HG03039 (cell line): Measurements from ENCODE around the gene ATF3.

Experiments used
- ATAC-seq: cut with Tn5 transposase; IDR thresholded peaks from one replicate; pipeline ENCODE4 v1.9.1; 2021; ENCODE audit warnings: mild to moderate bottlenecking, moderate library complexity; ENCODE audit not compliant: unreplicated experiment

Gene ATF3

GRCh38 chr1:212608392-212608958 is at the start of gene ATF3:
ATF3 (plus strand) TSS chr1:212608761; CDS start chr1:212615022, 6,261 bp downstream.
- peak; percentile 65 for ATAC-seq

DNA sequence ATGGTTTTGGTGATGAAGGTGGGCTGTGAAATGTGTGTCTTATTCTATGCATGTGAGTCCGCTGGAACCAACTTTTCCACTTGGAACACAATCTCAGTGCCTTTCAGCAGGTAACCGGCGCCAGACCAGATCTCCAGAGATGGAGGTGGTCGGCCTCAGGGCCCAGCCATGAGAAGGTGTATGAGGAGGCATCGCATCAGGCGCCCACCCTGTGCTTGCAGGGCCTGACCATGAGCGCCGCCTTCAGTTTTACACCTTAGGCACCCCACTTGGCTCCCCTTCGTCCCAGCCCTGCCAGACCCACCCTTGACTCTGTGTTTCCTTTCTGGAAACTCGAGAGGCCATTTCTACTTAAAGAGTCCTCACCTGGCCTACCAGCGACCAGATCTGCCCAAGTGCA is 48.6 kb upstream of the ATF3 start:
- no peak for ATAC-seq

- ATAC-seq, result no peak
Observed at GRCh38 chr1:212560933-212561460, 47.6 kb upstream of the ATF3 start.

GRCh38 chr1:212561501-212561931 is 47.0 kb upstream of the ATF3 start:
- ATAC-seq, result no peak

- ATAC-seq, result no peak
Observed at GRCh38 chr1:212562771-212563170, 45.8 kb upstream of the ATF3 start.

- ATAC-seq, result no peak
Observed at GRCh38 chr1:212565079-212565478, 43.5 kb upstream of the ATF3 start.

GRCh38 chr1:212565571-212566305 is 42.8 kb upstream of the ATF3 start:
- no peak for ATAC-seq

DNA sequence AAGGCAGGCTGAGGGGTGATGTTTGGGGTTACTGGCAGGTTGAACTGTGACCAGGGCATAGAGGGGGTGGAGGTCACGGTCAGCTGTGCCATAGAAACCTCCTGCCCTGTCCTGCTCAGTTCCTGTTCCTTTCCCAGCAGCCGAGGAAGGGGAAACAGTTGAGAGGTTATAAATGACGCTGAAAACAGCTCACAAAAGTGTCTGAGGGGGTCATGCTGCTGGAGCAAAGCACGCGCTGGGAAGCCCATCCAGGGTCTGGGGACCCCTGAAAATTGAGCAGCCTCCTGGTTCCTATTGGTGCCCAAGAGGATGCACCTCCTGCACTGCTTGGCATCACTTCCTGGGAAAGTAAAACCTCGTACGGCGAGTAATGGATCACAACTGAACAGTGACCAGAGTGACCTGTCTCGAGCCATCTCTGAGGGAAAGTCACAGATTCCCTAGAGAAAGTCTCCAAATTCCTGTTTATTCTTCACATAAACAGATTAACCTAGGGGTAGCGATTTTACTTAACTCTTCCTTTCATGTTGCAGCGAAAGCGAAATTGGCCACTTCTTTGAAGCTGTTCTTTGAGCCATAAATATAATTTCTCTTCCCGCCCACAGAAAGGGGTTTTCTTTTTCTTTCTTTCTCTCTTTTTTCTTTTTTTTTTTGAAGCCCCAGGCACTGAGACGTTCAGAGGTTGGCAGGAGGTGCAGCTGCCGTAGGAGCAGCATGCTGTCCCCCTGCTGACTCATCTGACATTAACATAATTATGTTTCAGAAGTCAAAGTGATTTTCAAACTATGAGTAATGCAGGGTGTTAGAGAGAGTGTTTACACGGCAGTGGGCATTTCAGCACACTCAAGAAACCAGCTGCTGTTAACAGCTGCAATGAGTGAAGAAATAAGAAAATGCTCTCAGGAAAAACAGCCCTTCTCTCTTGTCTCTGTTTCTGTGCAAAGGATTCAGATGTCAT is 41.8 kb upstream of the ATF3 start:
- peak; percentile 95 for ATAC-seq

DNA sequence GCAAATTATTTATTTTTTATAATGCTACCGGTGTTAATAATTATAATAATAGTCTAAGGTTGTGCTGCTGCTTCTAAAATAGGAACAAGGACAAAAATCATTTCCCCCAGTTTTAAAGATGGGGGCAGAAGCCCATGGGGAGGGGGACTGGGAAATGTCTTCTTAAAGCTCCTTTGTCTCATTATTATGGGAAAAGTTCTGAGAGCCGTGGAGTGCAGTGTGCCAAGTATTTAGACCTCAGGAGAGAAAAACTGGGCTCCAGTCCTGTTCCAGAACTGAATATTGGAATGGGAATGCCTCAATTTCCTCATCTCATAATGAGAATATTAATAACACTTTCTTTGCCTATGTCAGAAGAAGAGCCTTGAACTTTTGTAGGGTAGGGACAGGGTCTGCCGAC is 40.9 kb upstream of the ATF3 start:
- ATAC-seq, result no peak

GRCh38 chr1:212568978-212569537 is 39.5 kb upstream of the ATF3 start:
- no peak for ATAC-seq

DNA sequence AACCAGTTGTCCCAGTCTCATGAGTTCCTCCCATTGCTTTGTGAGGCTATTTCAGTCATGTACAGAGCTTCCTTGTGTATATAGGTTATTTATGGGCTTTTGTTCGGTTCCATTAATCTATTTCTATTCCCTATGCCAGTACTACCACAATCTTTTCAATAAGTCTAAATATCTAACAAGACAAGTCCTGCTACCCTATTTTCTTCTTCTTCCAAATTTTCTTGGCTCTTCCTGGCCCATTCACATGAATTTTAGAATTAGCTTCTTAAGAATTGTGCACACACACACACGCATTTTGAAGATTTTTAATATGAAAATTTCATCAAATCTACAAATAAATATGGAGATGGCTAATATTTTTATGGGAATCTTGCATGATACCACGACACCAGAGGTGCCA is 33.8 kb upstream of the ATF3 start:
- ATAC-seq, result no peak

DNA sequence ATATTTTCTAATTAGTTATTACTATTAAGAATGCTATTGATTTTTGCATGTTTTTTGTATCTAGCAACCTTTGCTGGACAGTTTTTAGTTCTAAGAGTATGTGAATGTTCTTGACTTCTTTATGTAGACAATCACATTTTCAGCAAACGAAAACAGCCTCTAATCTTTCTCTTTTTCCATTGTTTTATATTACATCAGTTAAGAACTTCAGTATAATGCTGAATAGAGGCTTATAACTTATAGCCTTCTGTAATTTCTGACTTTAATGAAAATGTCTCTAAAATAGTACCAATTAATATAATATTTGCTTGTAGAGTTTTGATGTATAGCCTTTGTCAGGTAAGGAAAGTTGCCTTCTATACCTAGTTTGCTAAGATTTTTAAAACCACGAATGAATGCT is 33.2 kb upstream of the ATF3 start:
- ATAC-seq, result no peak

DNA sequence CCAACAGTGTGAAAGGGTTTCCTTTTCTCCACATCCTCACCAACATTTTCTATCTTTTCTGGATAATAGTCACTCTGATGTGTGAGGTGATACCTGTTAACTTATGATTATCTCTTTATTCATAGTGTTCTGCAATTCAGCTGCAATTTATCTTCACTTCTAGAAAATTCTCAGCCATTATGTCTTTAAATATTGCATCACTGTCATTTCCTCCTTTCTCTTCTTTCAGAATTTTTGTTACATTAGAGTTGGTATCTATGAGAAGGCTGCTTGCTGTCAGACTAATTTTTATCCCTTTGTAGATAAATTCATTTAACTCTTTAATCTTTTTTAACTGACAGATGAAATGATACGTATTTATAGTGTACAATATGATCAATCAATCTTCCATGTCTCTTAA is 30.5 kb upstream of the ATF3 start:
- ATAC-seq, result no peak

DNA sequence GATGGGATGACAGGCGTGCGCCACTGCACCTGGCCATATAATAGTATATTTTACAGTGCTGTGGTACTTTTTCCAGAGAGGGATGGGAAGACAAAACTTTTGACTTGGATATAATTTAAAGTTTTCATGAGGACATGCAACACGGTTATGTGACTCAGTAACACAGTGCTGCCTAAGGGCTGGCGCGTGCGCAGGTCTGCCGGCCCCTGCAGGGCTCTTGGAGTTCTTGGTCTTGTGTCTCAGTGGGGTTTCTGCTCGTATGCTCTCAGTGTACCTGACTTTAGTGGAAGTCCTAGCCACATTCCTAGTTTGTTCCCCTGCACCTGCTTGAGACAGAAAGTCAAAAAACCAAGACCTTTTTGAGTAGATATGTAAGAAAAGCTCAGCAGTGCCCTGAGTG is 27.5 kb upstream of the ATF3 start:
- no peak for ATAC-seq

GRCh38 chr1:212582291-212582690 is 26.3 kb upstream of the ATF3 start:
- ATAC-seq, result no peak

- no peak for ATAC-seq
Observed at GRCh38 chr1:212582808-212583615, 25.5 kb upstream of the ATF3 start.

DNA sequence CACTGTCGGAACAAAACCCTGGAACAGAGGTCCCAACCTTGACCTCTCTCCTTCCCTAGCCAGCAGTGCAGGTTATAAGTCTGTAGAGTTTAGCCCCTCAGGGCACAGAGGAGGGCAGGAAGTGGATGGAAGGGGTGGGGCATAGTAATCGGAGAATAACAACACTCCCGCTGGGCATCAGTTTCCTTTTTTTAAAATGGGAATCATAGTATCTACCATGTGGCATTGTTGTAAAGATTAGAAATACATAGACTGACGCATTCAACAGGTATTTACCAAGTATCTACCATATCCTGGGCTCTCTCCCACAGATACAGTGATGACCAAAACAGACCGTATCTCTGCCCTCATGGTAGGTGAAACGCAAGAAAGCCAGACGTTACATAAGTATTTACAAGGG is 24.9 kb upstream of the ATF3 start:
- no peak for ATAC-seq

- no peak for ATAC-seq
Observed at GRCh38 chr1:212584092-212584886, 24.3 kb upstream of the ATF3 start.

DNA sequence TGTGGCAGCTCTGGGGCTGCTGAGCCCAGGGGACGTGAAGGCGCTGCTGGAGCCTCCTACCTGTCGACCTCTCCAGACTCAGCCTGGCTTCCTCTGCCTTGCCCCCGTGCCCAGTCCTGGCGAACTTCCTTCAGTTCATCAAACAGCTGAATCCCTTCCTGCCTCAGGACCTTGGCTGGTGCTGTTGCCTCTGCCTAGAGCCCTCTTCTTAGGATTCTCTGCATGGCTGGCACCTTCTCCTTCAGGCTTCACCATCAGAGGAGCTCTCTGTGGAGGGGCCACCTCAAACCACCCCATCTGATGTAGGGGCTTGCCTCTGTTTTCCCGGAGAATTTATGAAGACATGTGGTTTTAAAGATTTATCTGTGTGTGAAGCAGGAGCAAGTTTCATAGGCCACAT is 23.4 kb upstream of the ATF3 start:
- ATAC-seq, result no peak
